Mucosa of descending colon (tissue), 3 donors: ENCODE results near the gene MTLN. TPM values are rescaled to one million over a fixed set of nuclear protein-coding genes. Genes with fewer than 3 reads are reported as not detected.
"Not testable (repeated sequence)": the region's sequence is repeated elsewhere in the genome, so short reads cannot be mapped to it uniquely, and the experiment has no call there.

ENCODE experiments used
- ATAC-seq: fragments of 200-7000 bp; cut with Tn5 transposase; one replicate; pipeline ENCODE4 v1.9.1; 2020; ENCODE audit warnings: mild to moderate bottlenecking, moderate library complexity
- DNase-seq, 3 donors: peaks; one replicate each; pipeline ENCODE4 v3.0.0-alpha.2; 2020
- H3K36me3 ChIP-seq: fragments of 200-600 bp; one replicate; pipeline ENCODE4 v1.8.0; 2021; ENCODE audit warnings: low read depth, mild to moderate bottlenecking
- H3K4me1 ChIP-seq: fragments of 200-600 bp; one replicate; pipeline ENCODE4 v1.8.0; 2021; ENCODE audit warnings: low read depth, mild to moderate bottlenecking
- H3K4me3 ChIP-seq: fragments of 200-600 bp; one replicate; pipeline ENCODE4 v1.8.0; 2021; ENCODE audit warnings: mild to moderate bottlenecking
- H3K9me3 ChIP-seq: fragments of 200-600 bp; one replicate; pipeline ENCODE4 v1.8.0; 2021; ENCODE audit warnings: mild to moderate bottlenecking
- CTCF ChIP-seq: fragments of 200-600 bp; IDR thresholded peaks from one replicate; pipeline ENCODE4 v1.8.0; 2022; ENCODE audit warnings: antibody characterized with exemption, mild to moderate bottlenecking
- intact Hi-C, 2 donors: fragments of 100-400 bp; cut with DNase I in 1 of 2; cut with micrococcal nuclease in 1 of 2; formaldehyde crosslinking; loops; one replicate each; pipeline versions ENCODE4 v1.11.0 to v1.11.1; 2022; cut with DNase I, micrococcal nuclease
- total RNA-seq, 3 donors: library from RNA; stranded (reverse); fragmentation: NEBNext Ultra II Directional in 2 of 3; extraction: Animal tissue kit (Norgen Biotek cat#: 25700) in 2 of 3; gene quantifications; one replicate each; pipeline versions ENCODE4 v1.2.1 to v1.2.4, GENCODE V29; 2021 to 2023
- donor health status: DM: no; HTN: no; CAD: no; lungs with moderate emphysema.
- donor health status: DM: no; HTN: no; CAD: no.
- donor health status: DM: no; HTN: yes; CAD: no.

The MTLN gene
- total RNA-seq, 3 donors from 2014 or later: 43.0 to 72.0 (median 49.8) TPM

- TF ChIP-seq CTCF: no peak
- Histone ChIP-seq H3K36me3 (no peaks in the 10 kb centered on the region), H3K4me3 (no peak overlapping the region), H3K4me1 (no peaks in the 10 kb centered on the region), H3K9me3 (no peaks in the 10 kb centered on the region)
- DNase-seq (no peak), ATAC-seq (no peak)
- intact Hi-C loops: no loop called here
These were observed 9.6 kb upstream of the MTLN start for GRCh38 chr2:110221938-110222337.

- intact Hi-C loops: no loop called here
- DNase-seq (no peak), ATAC-seq (no peak)
- Histone ChIP-seq H3K4me1 (no peaks in the 10 kb centered on the region), H3K9me3 (no peaks in the 10 kb centered on the region), H3K36me3 (no peaks in the 10 kb centered on the region), H3K4me3 (no peak overlapping the region)
- no peak for TF ChIP-seq CTCF
These were observed 7.8 kb upstream of the MTLN start for GRCh38 chr2:110220190-110220564.

GRCh38 chr2:110219496-110220189, 7.3 kb upstream of the MTLN start:
- Histone ChIP-seq H3K9me3 (no peaks in the 10 kb centered on the region), H3K4me3 (no peak overlapping the region), H3K4me1 (no peaks in the 10 kb centered on the region), H3K36me3 (no peaks in the 10 kb centered on the region)
- intact Hi-C loops: no loop called here
- ATAC-seq: no peak
- DNase-seq: no peak
- no peak for TF ChIP-seq CTCF

GRCh38 chr2:110218889-110219288, 6.5 kb upstream of the MTLN start:
- H3K4me1 ChIP-seq, DNase-seq, H3K9me3 ChIP-seq, ATAC-seq, intact Hi-C loops, H3K36me3 ChIP-seq, H3K4me3 ChIP-seq: not testable (repeated sequence)

GRCh38 chr2:110216803-110217202, 4.5 kb upstream of the MTLN start:
- H3K36me3 ChIP-seq: no peaks in the 10 kb centered on the region
- no peaks in the 10 kb centered on the region for H3K9me3 ChIP-seq
- ATAC-seq (no peak), DNase-seq (no peak)
- no peak overlapping the region for H3K4me3 ChIP-seq
- TF ChIP-seq CTCF: no peak
- H3K4me1 ChIP-seq: peaks cover under 1% of the 10 kb centered on the region
- intact Hi-C loops: no loop called here

GRCh38 chr2:110216199-110216598, 3.9 kb upstream of the MTLN start:
- intact Hi-C loops: no loop called here
- Histone ChIP-seq H3K36me3 (no peaks in the 10 kb centered on the region), H3K4me1 (peaks cover 6% of the 10 kb centered on the region), H3K4me3 (no peak overlapping the region), H3K9me3 (no peaks in the 10 kb centered on the region)
- no peak for DNase-seq
- TF ChIP-seq CTCF: no peak
- ATAC-seq: no peak
